Fibroblast of lung (primary cell): ENCODE data around the gene PTPRE. TPM values are rescaled to one million over a fixed set of nuclear protein-coding genes. Genes with fewer than 3 reads are reported as not detected.

ENCODE experiments used
- DNase-seq, 2 donors: peaks; one replicate each; pipeline versions ENCODE4 v3.0.0 to v3.0.0-alpha.2; 2010; ENCODE audit warnings: low read depth in 2 of 2
- H2AFZ ChIP-seq: 2 replicates; pipeline ENCODE4 v1.5.1; 2012; ENCODE audit warnings: low read length, control low read depth, inconsistent platforms
- H3K27ac ChIP-seq: 2 replicates; pipeline ENCODE4 v1.5.1; 2011; ENCODE audit warnings: low read length, control low read depth; ENCODE audit not compliant: insufficient read depth
- H3K27me3 ChIP-seq: 2 replicates; pipeline ENCODE4 v1.5.1; 2011; ENCODE audit warnings: mild to moderate bottlenecking, low read length; ENCODE audit not compliant: control insufficient read depth, insufficient read depth
- H3K36me3 ChIP-seq: 2 replicates; pipeline ENCODE4 v1.5.1; 2011; ENCODE audit warnings: low read length; ENCODE audit not compliant: control insufficient read depth, insufficient read depth
- H3K4me1 ChIP-seq: 2 replicates; pipeline ENCODE4 v1.5.1; 2011; ENCODE audit warnings: low read length; ENCODE audit not compliant: control insufficient read depth, insufficient read depth; ENCODE audit errors: extremely low read depth
- H3K4me2 ChIP-seq: 2 replicates; pipeline ENCODE4 v1.5.1; 2011; ENCODE audit warnings: low read length, control low read depth; ENCODE audit not compliant: insufficient read depth; ENCODE audit errors: extremely low read depth
- H3K4me3 ChIP-seq, 4 experiments: fragments of 200-600 bp in 1 of 4; sonication (generic) in 1 of 4; replicated peaks in 1 of 4; 2 replicates each; pipeline ENCODE4 v1.5.1; 2011 to 2016; ENCODE audit warnings: low read length in 4 of 4, low read depth in 3 of 4, mild to moderate bottlenecking in 3 of 4, control low read depth in 2 of 4, inconsistent platforms in 1 of 4, mixed read lengths in 1 of 4; ENCODE audit not compliant: insufficient read depth in 1 of 4; ENCODE audit errors: control extremely low read depth in 1 of 4
- H3K79me2 ChIP-seq: 2 replicates; pipeline ENCODE4 v1.5.1; 2012; ENCODE audit warnings: mild to moderate bottlenecking, low read length, inconsistent platforms; ENCODE audit not compliant: control insufficient read depth, insufficient read depth
- H3K9ac ChIP-seq: 2 replicates; pipeline ENCODE4 v1.5.1; 2011; ENCODE audit warnings: mild to moderate bottlenecking, low read length, control low read depth; ENCODE audit not compliant: insufficient read depth
- H3K9me3 ChIP-seq: 2 replicates; pipeline ENCODE4 v1.5.1; 2012; ENCODE audit warnings: low read depth, low read length; ENCODE audit not compliant: control insufficient read depth, insufficient read depth
- H4K20me1 ChIP-seq: 2 replicates; pipeline ENCODE4 v1.5.1; 2011; ENCODE audit warnings: low read length; ENCODE audit not compliant: control insufficient read depth, insufficient read depth; ENCODE audit errors: extremely low read depth
- CTCF ChIP-seq, 2 donors: IDR thresholded peaks in 1 of 2; conservative IDR thresholded peaks in 1 of 2; 1 replicate in 1 of 2; 2 replicates in 1 of 2; pipeline ENCODE4 v1.5.1; 2011 to 2012; ENCODE audit warnings: low read length in 2 of 2, control low read depth in 1 of 2, inconsistent platforms in 1 of 2, low read depth in 1 of 2, mild to moderate bottlenecking in 1 of 2
- EZH2 ChIP-seq: IDR thresholded peaks from 2 replicates; pipeline ENCODE4 v1.5.1; 2012; ENCODE audit warnings: low read length, control low read depth, mild to moderate bottlenecking; ENCODE audit errors: missing control alignments
- polyA plus RNA-seq, 2 donors: library from polyadenylated mRNA; depleted of rRNA in 1 of 2; stranded (reverse) in 1 of 2; unstranded in 1 of 2; fragments of >200 nt; gene quantifications; 2 replicates each; pipeline ENCODE4 v1.2.1, GENCODE V29; 2011 to 2012; ENCODE audit warnings: missing spikeins in 1 of 2
- total RNA-seq: library from RNA; depleted of rRNA; stranded (reverse); fragments of >200 nt; gene quantifications from 2 replicates; pipeline ENCODE4 v1.2.1, GENCODE V29; 2014

PTPRE gene
- total and polyA plus RNA-seq, 2 donors (not counting 1 experiment from before 2014, with no cell fraction given) = 0.75 to 1.8 TPM

GRCh38 chr10:127877699-127878098 is 29.2 kb upstream of the PTPRE start:
- no peaks in the 10 kb centered on the region for H3K79me2 ChIP-seq
- no peaks in the 10 kb centered on the region for H3K27me3 ChIP-seq
- H3K4me2 ChIP-seq = no peak overlapping the region
- H3K27ac ChIP-seq = no peak overlapping the region
- no peak overlapping the region for H3K9ac ChIP-seq
- no peaks in the 10 kb centered on the region for H3K36me3 ChIP-seq
- no peak for DNase-seq
- no peak for TF ChIP-seq CTCF (conservative IDR thresholded peaks at IDR 0.05 in 1 of 2, IDR thresholded peaks at IDR 0.05 in 1 of 2; ENCODE audit: low read depth in 1 of 2, low read length in 2 of 2)
- no peak for TF ChIP-seq EZH2
- H3K4me1 ChIP-seq = no peaks in the 10 kb centered on the region
- no peak overlapping the region for H2AFZ ChIP-seq
- no peaks in the 10 kb centered on the region for H4K20me1 ChIP-seq
- H3K9me3 ChIP-seq = no peaks in the 10 kb centered on the region
- no peak overlapping the region for H3K4me3 ChIP-seq

GRCh38 chr10:127878475-127879055 is 28.3 kb upstream of the PTPRE start:
- Histone ChIP-seq H3K79me2 (no peaks in the 10 kb centered on the region), H3K4me1 (no peaks in the 10 kb centered on the region), H3K9ac (no peak overlapping the region), H3K4me2 (no peak overlapping the region), H3K36me3 (no peaks in the 10 kb centered on the region), H3K4me3 (no peak overlapping the region), H3K27ac (no peak overlapping the region), H3K9me3 (no peaks in the 10 kb centered on the region), H2AFZ (no peak overlapping the region), H4K20me1 (no peaks in the 10 kb centered on the region), H3K27me3 (no peaks in the 10 kb centered on the region)
- no peak for TF ChIP-seq CTCF (conservative IDR thresholded peaks at IDR 0.05 in 1 of 2, IDR thresholded peaks at IDR 0.05 in 1 of 2; ENCODE audit: low read depth in 1 of 2, low read length in 2 of 2)
- TF ChIP-seq EZH2 = no peak
- no peak for DNase-seq

GRCh38 chr10:127880557-127880956 is 26.3 kb upstream of the PTPRE start:
- TF ChIP-seq CTCF (conservative IDR thresholded peaks at IDR 0.05 in 1 of 2, IDR thresholded peaks at IDR 0.05 in 1 of 2; ENCODE audit: low read depth in 1 of 2, low read length in 2 of 2) (no peak), EZH2 (no peak)
- Histone ChIP-seq H4K20me1 (no peaks in the 10 kb centered on the region), H2AFZ (no peak overlapping the region), H3K36me3 (no peaks in the 10 kb centered on the region), H3K27ac (no peak overlapping the region), H3K4me1 (no peaks in the 10 kb centered on the region), H3K9ac (no peak overlapping the region), H3K27me3 (no peaks in the 10 kb centered on the region), H3K4me3 (no peak overlapping the region), H3K4me2 (no peak overlapping the region), H3K9me3 (no peaks in the 10 kb centered on the region), H3K79me2 (no peaks in the 10 kb centered on the region)
- DNase-seq = no peak
